ENCODE measurements around the gene SYT15B.
"Not testable (repeated sequence)": the region's sequence is repeated elsewhere in the genome, so short reads cannot be mapped to it uniquely, and the experiment has no call there.

The SYT15B gene

GRCh38 chr10:47725047-47725446 is 38.3 kb downstream of the SYT15B start:
- not testable (repeated sequence) for DNase-seq

- DNase-seq, result not testable (repeated sequence)
Observed at GRCh38 chr10:47724119-47724518, 39.3 kb downstream of the SYT15B start.

- not testable (repeated sequence) for DNase-seq
Observed at GRCh38 chr10:47723362-47723761, 40.0 kb downstream of the SYT15B start.

GRCh38 chr10:47717011-47717769 is 46.2 kb downstream of the SYT15B start:
- DNase-seq, result not testable (repeated sequence)
